Stimulated activated CD4-positive, alpha-beta T cell treated with anti-CD3 and anti-CD28 coated beads, Interleukin-4, amount 100 ng/mL, for 4 hours (primary cell): ENCODE measurements around the gene CSRP3.

Experiments used
- DNase-seq, 2 experiments: peaks; one replicate each; pipeline ENCODE4 v3.0.0-alpha.2; 2020

The CSRP3 gene

GRCh38 chr11:19225123-19225522 lies 23.3 kb upstream of the CSRP3 start:
- no peak for DNase-seq

DNA sequence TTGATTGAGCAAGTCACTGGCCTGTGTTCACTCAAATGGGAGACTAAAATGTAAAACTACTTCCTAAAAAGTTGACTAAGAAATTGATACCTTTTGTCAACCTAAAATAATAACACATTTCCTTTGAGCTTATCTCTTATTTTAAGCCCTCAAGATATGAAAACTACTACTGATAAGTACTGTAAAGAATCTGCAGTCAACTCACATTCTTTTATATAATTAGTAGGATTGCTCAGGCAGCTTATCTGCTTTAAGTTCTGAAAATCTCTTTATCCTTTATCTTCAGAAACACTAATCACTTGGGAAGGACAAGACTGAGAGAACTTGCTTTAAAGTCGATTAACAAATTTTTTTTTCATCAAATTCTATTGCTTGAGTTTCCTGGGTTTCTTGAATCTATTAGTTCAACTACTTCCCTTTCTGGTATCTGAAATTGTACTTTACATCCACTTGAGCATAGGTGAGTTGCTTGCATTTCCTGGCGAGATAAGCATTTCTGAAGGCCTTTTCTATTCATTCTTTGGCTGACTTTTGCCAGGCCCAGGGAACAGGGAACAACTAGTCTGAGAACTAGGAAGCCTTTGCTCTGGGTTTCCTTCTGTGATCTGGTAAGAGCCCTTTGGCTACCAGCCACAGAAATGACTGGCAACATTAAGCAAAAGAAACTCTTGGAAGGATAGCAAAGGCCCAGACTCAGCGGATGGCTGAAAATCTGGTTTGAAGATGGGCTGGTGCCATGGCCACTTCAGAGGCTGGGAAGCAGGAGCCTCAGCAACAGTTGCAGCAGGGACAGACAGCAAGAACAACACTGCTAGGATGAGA lies 19.3 kb upstream of the CSRP3 start:
- no peak for DNase-seq

- no peak for DNase-seq
Measured at GRCh38 chr11:19218786-19219460, 17.1 kb upstream of the CSRP3 start.

- DNase-seq: no peak
Measured at GRCh38 chr11:19218216-19218615, 16.4 kb upstream of the CSRP3 start.

DNA sequence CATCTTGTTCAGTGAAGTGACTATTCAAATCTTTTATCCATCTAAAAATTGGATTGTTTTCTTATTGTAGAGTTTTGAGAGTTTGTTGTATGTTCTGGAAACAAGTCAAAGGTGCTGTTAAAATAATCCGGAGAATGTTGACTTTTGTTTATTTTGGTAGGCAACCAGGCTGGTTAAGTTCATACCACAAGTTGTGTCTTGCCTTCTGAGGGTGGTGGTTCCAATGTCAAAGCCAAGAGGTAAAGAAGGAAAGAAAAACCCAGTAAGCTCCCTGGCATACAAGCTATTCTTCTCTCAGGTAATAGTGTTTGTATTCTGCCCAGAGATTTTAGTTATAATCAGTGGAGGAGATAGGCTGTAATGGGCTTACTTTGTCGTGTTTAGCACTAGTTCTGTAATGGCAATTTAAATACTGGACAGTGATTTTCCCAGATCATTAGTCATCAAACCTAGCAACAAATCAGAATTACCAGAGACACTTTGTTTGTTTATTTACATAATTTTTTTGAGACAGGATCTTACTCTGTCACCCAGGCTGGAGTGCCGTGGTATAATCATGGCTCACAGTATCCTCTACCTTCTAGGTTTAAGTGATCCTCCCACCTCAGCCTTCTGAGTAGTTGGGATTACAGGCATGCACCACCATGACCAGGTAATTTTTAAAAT lies 15.1 kb upstream of the CSRP3 start:
- DNase-seq: no peak

GRCh38 chr11:19216021-19216420 lies 14.2 kb upstream of the CSRP3 start:
- DNase-seq: no peak

GRCh38 chr11:19209617-19210370 lies 8.0 kb upstream of the CSRP3 start:
- DNase-seq: no peak

- DNase-seq: no peak
Measured at GRCh38 chr11:19208959-19209546, 7.3 kb upstream of the CSRP3 start.

GRCh38 chr11:19208181-19208580 lies 6.4 kb upstream of the CSRP3 start:
- DNase-seq: no peak

- no peak for DNase-seq
Measured at GRCh38 chr11:19204836-19205235, 3.1 kb upstream of the CSRP3 start.

DNA sequence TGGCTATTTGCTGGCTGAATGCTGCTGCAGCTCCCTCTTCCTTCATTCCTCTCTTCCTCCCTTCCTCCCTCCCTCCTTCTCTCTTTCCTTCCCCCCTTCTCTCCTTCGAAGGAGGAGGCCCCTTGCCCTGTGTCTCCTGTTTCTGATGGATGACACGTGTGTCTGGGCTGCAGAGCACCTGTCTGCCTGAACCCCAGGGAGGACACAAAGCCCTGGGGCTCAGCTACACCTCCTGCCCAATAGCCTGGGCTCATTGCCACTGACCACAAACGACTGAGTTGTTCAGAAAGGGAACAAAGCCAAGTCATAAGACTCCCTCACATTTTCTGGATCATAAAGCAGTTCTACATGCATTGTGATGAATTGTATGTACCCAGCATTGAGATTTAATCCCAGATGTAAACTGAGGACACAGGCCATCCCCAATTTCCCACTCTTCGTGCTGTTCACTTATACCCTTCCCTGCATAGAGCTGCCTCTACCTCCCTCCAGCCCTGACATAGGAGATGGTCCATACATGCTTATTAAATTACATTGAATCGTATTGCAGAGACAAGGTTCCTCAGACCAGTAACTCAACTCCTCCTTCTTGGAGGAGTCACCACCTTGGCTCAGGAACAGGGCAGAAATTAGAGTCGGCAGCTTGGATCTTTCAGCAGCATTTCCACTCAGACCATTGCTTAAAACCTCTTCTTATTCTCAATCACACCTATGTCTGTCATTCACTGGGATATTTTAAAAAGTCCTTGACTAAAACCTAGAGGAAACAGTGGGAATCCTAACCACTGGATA lies 1.2 kb downstream of the CSRP3 start:
- DNase-seq: no peak

DNA sequence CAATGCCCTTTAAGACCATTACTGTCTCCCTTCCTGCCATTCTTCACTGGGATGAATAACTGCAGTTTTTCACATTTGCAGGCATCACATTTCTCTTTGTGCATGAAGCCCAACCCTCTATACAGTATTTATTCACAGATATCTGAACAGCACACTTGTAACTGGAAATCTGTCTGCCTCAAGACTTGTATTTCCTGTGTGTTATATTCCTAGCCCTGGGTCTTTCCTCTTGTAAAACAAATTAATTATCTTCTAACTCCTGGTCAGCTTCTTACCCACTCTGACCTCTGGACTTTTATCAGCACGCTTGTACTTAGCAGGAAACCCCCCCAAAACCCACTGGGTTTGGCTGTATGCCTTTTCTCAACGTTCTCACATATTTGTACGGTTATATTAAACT lies 2.0 kb downstream of the CSRP3 start:
- no peak for DNase-seq

DNA sequence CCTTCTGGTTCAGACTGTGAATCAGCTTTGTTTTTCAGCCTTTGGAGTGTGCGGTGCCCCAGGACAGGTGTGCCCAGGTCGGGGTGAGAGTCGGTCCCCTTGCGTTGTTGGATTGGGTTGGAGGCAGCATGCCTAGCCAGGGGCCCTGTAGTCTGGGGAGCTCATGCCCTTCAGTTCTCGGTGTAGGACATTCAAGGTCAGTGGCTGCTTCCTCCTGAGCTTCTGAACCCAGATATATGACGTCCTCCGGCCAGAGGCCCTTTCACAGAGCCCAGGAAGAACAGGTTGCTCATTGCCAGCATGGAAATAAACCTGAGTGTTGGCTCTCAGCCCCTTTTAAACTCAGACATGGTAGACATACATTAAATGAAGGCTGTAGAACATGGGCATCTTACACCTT lies 2.7 kb downstream of the CSRP3 start:
- DNase-seq: no peak

DNA sequence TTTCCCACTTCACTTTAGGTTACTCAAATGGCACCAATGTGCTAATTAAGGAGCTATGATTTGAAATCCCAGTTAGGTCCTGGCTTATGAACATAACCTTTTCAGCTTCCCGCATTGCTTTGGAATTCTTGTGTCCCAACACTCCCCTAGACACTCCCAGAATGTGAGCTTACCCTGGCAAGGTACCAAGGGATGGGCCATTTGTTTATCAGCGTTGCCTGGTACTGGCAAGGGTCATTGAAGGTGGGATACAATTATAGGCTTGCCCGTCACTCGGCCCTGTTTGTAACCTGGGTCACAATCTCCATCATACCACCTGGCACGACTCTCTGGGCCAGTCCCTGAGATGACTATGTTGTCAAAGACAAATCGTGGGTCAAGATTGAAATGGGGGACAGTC lies 5.4 kb downstream of the CSRP3 start:
- DNase-seq: no peak

- no peak for DNase-seq
Measured at GRCh38 chr11:19194620-19195308, 7.0 kb downstream of the CSRP3 start.

GRCh38 chr11:19193916-19194315 lies 7.9 kb downstream of the CSRP3 start:
- DNase-seq: no peak

DNA sequence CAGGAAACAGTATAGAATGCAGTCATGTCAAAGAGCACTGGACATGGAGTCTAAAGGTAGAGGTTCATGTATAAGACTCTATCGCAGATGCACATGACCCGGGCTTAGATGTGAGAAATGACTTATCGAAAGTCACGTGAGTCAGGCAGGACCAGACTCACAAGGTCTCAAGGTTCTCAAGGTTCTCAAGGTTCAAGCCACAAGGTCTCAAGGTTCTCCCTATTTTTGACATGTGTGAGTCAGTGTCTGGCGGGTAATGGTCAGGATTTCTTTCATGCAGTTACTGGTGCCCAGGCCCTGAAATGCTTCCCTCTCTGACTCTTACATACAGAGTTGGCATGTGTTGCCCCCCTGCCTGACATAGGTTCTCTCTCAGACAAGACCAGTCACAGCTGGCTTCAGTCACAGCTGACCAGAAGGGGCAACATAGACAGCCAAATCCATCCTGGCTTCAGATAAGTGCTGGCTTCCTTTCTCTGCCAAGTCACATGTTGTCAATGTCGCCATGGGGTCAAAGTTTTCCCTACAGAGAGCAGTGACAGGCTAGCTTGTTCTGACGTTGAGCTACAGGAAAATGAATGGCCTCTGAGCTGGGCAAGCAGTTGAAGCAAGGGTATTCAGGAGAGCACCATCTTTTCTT lies 10.1 kb downstream of the CSRP3 start:
- no peak for DNase-seq

GRCh38 chr11:19187833-19188258 lies 13.9 kb downstream of the CSRP3 start:
- DNase-seq: no peak

DNA sequence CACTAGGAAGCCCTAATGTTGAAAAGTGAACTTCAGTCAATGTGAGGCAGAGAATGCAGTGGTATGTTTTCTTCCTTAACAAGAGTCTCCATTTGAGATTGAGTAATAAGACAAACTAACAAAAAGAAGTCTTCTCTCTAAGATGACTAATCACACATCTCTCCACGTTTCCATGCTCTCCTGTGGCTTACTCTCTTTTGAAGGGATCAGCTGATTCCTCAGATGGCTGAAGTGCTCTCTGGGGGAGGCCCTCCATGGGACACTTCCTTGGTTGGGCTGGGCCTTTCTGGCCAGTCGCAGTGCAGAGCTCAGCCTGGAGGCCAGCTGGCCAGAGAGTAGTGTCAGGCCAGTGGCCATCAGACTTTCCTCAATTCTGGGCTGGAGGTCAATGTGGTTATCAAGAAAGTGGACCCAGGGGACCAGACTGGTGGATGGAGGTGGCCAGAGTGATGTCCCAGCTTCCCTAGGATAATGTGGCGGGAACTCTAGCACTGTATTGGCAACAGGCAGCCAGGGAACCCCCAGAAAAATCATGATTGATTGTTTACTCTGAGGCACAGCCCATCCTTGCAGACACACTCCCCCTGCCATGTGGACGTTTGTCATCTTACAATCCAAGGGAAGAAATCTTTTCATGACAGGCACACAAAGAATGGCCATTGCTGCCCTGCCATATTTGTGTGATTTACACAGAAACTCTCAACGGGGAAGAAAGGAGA lies 14.5 kb downstream of the CSRP3 start:
- DNase-seq: no peak

DNA sequence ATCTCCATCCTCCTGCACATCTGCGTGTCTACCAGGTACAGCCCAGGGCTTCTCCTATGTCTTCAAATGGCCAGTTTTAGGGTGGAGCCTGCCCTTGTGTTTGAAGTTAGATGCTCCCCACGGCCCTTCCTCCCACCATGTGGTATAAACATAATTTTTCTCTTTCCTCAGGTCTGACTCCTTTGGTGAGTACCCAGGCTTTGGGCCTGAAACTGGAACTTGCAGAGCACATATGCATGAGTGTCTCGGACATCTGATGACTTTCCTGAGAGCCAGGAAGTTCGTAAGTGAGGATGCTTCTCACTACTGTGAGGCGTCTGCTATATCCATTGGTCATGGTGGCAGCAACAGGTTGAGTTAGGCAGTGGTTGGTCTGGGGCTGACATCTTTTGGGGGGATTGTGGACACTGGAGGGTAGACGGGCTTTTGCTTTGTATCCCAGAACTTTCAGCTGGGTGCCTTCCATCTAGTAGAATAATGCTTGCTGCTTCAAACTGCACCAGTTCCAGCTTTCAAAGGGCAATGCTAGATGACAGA lies 16.2 kb downstream of the CSRP3 start:
- no peak for DNase-seq
